ENCODE measurements around the gene CD55. TPM values are rescaled to one million over a fixed set of nuclear protein-coding genes. Genes with fewer than 3 reads are reported as not detected.

The CD55 gene
- total RNA-seq, 1 experiment from 2014 or later, result 17.2 TPM

- Mint-ChIP-seq H3K27ac (no peak overlapping the region), H3K9me3 (no peaks in the 10 kb centered on the region; the same call in 1 of the 2 replicates), H3K27me3 (ENCODE audit: low read depth) (no peaks in the 10 kb centered on the region), H3K36me3 (no peaks in the 10 kb centered on the region), H3K4me1 (peaks cover 29% of the 10 kb centered on the region), H3K4me3 (no peak overlapping the region)
- no peak for TF ChIP-seq GRHL2 (CRISPR knock-in tag; IDR thresholded peaks at IDR 0.05; ENCODE audit: insufficient replicate concordance, severe bottlenecking)
- TF ChIP-seq, protein P1, sequence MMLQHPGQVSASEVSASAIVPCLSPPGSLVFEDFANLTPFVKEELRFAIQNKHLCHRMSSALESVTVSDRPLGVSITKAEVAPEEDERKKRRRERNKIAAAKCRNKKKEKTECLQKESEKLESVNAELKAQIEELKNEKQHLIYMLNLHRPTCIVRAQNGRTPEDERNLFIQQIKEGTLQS (CRISPR knock-in tag; conservative IDR thresholded peaks at IDR 0.05), result 0 out of 2 replicates have a peak, but pooled peaks have one; percentile 61
- TF ChIP-seq, protein P2, sequence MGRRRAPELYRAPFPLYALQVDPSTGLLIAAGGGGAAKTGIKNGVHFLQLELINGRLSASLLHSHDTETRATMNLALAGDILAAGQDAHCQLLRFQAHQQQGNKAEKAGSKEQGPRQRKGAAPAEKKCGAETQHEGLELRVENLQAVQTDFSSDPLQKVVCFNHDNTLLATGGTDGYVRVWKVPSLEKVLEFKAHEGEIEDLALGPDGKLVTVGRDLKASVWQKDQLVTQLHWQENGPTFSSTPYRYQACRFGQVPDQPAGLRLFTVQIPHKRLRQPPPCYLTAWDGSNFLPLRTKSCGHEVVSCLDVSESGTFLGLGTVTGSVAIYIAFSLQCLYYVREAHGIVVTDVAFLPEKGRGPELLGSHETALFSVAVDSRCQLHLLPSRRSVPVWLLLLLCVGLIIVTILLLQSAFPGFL (CRISPR knock-in tag; IDR thresholded peaks at IDR 0.05; ENCODE audit: borderline replicate concordance), result no peak
- TF ChIP-seq, protein P3, sequence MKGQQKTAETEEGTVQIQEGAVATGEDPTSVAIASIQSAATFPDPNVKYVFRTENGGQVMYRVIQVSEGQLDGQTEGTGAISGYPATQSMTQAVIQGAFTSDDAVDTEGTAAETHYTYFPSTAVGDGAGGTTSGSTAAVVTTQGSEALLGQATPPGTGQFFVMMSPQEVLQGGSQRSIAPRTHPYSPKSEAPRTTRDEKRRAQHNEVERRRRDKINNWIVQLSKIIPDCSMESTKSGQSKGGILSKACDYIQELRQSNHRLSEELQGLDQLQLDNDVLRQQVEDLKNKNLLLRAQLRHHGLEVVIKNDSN (CRISPR knock-in tag; IDR thresholded peaks at IDR 0.05), result peak; percentile 15; the same call in 1 of the 2 replicates
- 0 out of 2 replicates have a peak, but pooled peaks have one; percentile 16 for TF ChIP-seq TEAD4 (CRISPR knock-in tag; IDR thresholded peaks at IDR 0.05)
- no peak for TF ChIP-seq ZNF263 (CRISPR knock-in tag; IDR thresholded peaks at IDR 0.05; ENCODE audit: low read depth)
- no peak for TF ChIP-seq SP1 (CRISPR knock-in tag; conservative IDR thresholded peaks at IDR 0.05)
- no peak for TF ChIP-seq TP53 (CRISPR knock-in tag; IDR thresholded peaks at IDR 0.05)
- TF ChIP-seq, protein P4, sequence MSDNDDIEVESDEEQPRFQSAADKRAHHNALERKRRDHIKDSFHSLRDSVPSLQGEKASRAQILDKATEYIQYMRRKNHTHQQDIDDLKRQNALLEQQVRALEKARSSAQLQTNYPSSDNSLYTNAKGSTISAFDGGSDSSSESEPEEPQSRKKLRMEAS (CRISPR knock-in tag; IDR thresholded peaks at IDR 0.05), result peak; percentile 83
- no peak for TF ChIP-seq MXD4 (CRISPR knock-in tag; IDR thresholded peaks at IDR 0.05; ENCODE audit: borderline replicate concordance)
- no peak for TF ChIP-seq ATF6 (CRISPR knock-in tag; IDR thresholded peaks at IDR 0.05)
- peak; percentile 48; the same call in 1 of the 2 replicates for TF ChIP-seq ZNF532 (CRISPR knock-in tag; IDR thresholded peaks at IDR 0.05; ENCODE audit: borderline replicate concordance)
- CTCF ChIA-PET, result interaction anchor here (0.9 to 1.1 kb wide), 2 partner anchors 57 to 96 kb away, joined by 3 read pairs; no protein-coding TSS in a partner anchor
- POLR2A ChIA-PET, result no interaction called here
- ATAC-seq (no peak), DNase-seq (ENCODE audit: low spot score) (no peak)
Observed at GRCh38 chr1:207316622-207317391, 4.7 kb upstream of the CD55 start.

GRCh38 chr1:207317561-207317960, 3.9 kb upstream of the CD55 start:
- TF ChIP-seq SOX15 (CRISPR knock-in tag; IDR thresholded peaks at IDR 0.05), result no peak
- TF ChIP-seq, protein P5, sequence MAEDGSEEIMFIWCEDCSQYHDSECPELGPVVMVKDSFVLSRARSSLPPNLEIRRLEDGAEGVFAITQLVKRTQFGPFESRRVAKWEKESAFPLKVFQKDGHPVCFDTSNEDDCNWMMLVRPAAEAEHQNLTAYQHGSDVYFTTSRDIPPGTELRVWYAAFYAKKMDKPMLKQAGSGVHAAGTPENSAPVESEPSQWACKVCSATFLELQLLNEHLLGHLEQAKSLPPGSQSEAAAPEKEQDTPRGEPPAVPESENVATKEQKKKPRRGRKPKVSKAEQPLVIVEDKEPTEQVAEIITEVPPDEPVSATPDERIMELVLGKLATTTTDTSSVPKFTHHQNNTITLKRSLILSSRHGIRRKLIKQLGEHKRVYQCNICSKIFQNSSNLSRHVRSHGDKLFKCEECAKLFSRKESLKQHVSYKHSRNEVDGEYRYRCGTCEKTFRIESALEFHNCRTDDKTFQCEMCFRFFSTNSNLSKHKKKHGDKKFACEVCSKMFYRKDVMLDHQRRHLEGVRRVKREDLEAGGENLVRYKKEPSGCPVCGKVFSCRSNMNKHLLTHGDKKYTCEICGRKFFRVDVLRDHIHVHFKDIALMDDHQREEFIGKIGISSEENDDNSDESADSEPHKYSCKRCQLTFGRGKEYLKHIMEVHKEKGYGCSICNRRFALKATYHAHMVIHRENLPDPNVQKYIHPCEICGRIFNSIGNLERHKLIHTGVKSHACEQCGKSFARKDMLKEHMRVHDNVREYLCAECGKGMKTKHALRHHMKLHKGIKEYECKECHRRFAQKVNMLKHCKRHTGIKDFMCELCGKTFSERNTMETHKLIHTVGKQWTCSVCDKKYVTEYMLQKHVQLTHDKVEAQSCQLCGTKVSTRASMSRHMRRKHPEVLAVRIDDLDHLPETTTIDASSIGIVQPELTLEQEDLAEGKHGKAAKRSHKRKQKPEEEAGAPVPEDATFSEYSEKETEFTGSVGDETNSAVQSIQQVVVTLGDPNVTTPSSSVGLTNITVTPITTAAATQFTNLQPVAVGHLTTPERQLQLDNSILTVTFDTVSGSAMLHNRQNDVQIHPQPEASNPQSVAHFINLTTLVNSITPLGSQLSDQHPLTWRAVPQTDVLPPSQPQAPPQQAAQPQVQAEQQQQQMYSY (CRISPR knock-in tag; IDR thresholded peaks at IDR 0.05), result no peak
- DNase-seq (ENCODE audit: low spot score) (no peak), ATAC-seq (no peak)
- Mint-ChIP-seq H3K27ac (peak overlapping the region; percentile 2; the same call in 1 of the 2 replicates), H3K4me3 (no peak overlapping the region), H3K9me3 (no peaks in the 10 kb centered on the region; the same call in 1 of the 2 replicates), H3K27me3 (ENCODE audit: low read depth) (no peaks in the 10 kb centered on the region), H3K4me1 (peaks cover 29% of the 10 kb centered on the region), H3K36me3 (no peaks in the 10 kb centered on the region)
- POLR2A ChIA-PET, result no interaction called here
- CTCF ChIA-PET, result interaction anchor here (0.9 kb wide), 1 partner anchor 97 kb away, joined by 3 read pairs; no protein-coding TSS in a partner anchor

Data from WTC11 (cell line).